Fibroblast of pulmonary artery (primary cell): Measurements from ENCODE around the gene FHIT.

ENCODE experiments used
- DNase-seq: peaks from one replicate; pipeline ENCODE4 v3.0.0-alpha.2; 2010; ENCODE audit warnings: low read depth
- H3K4me3 ChIP-seq: replicated peaks from 2 replicates; pipeline ENCODE4 v1.5.1; 2011; ENCODE audit warnings: low read depth, mild to moderate bottlenecking, control low read depth, low read length, moderate library complexity
- CTCF ChIP-seq: IDR thresholded peaks from 2 replicates; pipeline ENCODE4 v1.5.1; 2011; ENCODE audit warnings: mild to moderate bottlenecking, control low read depth, low read length, inconsistent platforms; ENCODE audit errors: missing control alignments

Gene FHIT

GRCh38 chr3:60027335-60027734 is 1223.9 kb downstream of the FHIT start:
- no peak for DNase-seq
- no peak for TF ChIP-seq CTCF
- no peak overlapping the region for H3K4me3 ChIP-seq

GRCh38 chr3:60025096-60026050 is 1225.9 kb downstream of the FHIT start:
- TF ChIP-seq CTCF = no peak
- DNase-seq = no peak
- H3K4me3 ChIP-seq = no peak overlapping the region

- H3K4me3 ChIP-seq = no peak overlapping the region
- no peak for TF ChIP-seq CTCF
- no peak for DNase-seq
Observed at GRCh38 chr3:60024400-60024799, 1226.9 kb downstream of the FHIT start.

GRCh38 chr3:60023189-60023588 is 1228.1 kb downstream of the FHIT start:
- no peak for TF ChIP-seq CTCF
- no peak overlapping the region for H3K4me3 ChIP-seq
- DNase-seq = no peak

- no peak overlapping the region for H3K4me3 ChIP-seq
- no peak for DNase-seq
- no peak for TF ChIP-seq CTCF
Observed at GRCh38 chr3:60017631-60018030, 1233.6 kb downstream of the FHIT start.

GRCh38 chr3:60015032-60015705 is 1236.1 kb downstream of the FHIT start:
- no peak for TF ChIP-seq CTCF
- H3K4me3 ChIP-seq = no peak overlapping the region
- DNase-seq = no peak

- H3K4me3 ChIP-seq = no peak overlapping the region
- no peak for DNase-seq
- no peak for TF ChIP-seq CTCF
Observed at GRCh38 chr3:60013241-60013640, 1238.0 kb downstream of the FHIT start.
